Testis (tissue), 3 donors: ENCODE results near the gene LYPD8. TPM values are rescaled to one million over a fixed set of nuclear protein-coding genes. Genes with fewer than 3 reads are reported as not detected.
"Not testable (repeated sequence)": the region's sequence is repeated elsewhere in the genome, so short reads cannot be mapped to it uniquely, and the experiment has no call there.

ENCODE experiments used
- DNase-seq: peaks from one replicate; pipeline ENCODE4 v3.0.0-alpha.2; 2019
- H3K27ac ChIP-seq, 2 donors: fragments of 200-600 bp; sonication (generic); one replicate each; pipeline ENCODE4 v1.5.1; 2019
- H3K27me3 ChIP-seq: fragments of 200-600 bp; sonication (generic); one replicate; pipeline ENCODE4 v1.5.1; 2019
- H3K36me3 ChIP-seq: fragments of 200-600 bp; sonication (generic); one replicate; pipeline ENCODE4 v1.5.1; 2017; ENCODE audit warnings: low read depth; ENCODE audit errors: missing control alignments
- H3K4me1 ChIP-seq: fragments of 200-600 bp; sonication (generic); one replicate; pipeline ENCODE4 v1.5.1; 2019
- H3K4me3 ChIP-seq, 2 donors: fragments of 200-600 bp; sonication (generic); one replicate each; pipeline ENCODE4 v1.5.1; 2017 to 2019
- H3K9me3 ChIP-seq: fragments of 200-600 bp; sonication (generic); one replicate; pipeline ENCODE4 v1.5.1; 2017
- POLR2A ChIP-seq: fragments of 450-650 bp; IDR thresholded peaks from one replicate; pipeline ENCODE4 v1.6.1; 2017; ENCODE audit warnings: antibody characterized with exemption, mild to moderate bottlenecking, moderate library complexity
- WGBS, 2 donors: methylation state at CpG; one replicate each; pipeline ENCODE4 v1.1.5; 2018; 5-methylcytosine and 5-hydroxymethylcytosine counted together
- intact Hi-C: fragments of 100-400 bp; cut with DNase I; formaldehyde crosslinking; loops from one replicate; pipeline ENCODE4 v1.15.1; 2023; ENCODE audit warnings: low total_unique reads
- polyA plus RNA-seq: library from polyadenylated mRNA; stranded (reverse); fragments of 350-450 nt; fragmentation: Illumina TruSeq; extraction: RNeasy Lipid Tissue Mini Kit (QIAGEN cat#74804); gene quantifications from one replicate; pipeline ENCODE4 v1.2.3, GENCODE V29; 2014; ENCODE audit warnings: low read depth, low replicate concordance; ENCODE audit not compliant: insufficient read depth
- total RNA-seq, 2 donors: library from RNA; depleted of rRNA; stranded (reverse); fragments of >200 nt; gene quantifications; one replicate each; pipeline ENCODE4 v1.2.3, GENCODE V29; 2016
- TF ChIP-seq, protein P1 (sequence below), 3 experiments: fragments of 450-650 bp in 2 of 3; fragments of 200-600 bp in 1 of 3; sonication (generic) in 1 of 3; IDR thresholded peaks; one replicate each; pipeline ENCODE4 v1.5.1; 2016 to 2019; ENCODE audit warnings: antibody characterized with exemption in 3 of 3, mild to moderate bottlenecking in 2 of 3, moderate library complexity in 1 of 3

Gene LYPD8
- total and polyA plus RNA-seq, 3 donors from 2014 or later = 0.43 to 0.91 (median 0.79) TPM

DNA sequence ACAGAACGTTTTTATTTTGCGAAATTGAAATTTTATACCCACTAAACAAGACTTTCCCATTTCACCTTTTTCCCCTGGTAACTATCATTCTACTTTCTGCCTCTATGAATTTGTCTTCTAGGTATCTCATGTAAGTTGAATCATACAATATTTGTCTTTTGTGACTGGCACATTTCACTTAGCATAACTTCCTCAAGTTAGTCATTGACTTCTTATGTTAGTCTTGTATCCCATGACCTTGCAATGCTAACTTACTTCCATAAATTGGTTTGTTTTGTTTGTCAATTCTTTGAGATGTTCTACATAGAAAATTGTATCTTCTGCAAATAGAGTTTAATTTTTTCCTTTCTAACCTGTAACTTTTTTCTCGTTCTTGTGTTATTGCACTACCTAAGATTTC is 43.2 kb upstream of the LYPD8 start:
- Histone ChIP-seq H3K27me3 (no peaks in the 10 kb centered on the region), H3K4me1 (no peaks in the 10 kb centered on the region), H3K9me3 (no peaks in the 10 kb centered on the region), H3K36me3 (no peaks in the 10 kb centered on the region), H3K27ac (no peak overlapping the region), H3K4me3 (no peak overlapping the region)
- TF ChIP-seq, protein P1, sequence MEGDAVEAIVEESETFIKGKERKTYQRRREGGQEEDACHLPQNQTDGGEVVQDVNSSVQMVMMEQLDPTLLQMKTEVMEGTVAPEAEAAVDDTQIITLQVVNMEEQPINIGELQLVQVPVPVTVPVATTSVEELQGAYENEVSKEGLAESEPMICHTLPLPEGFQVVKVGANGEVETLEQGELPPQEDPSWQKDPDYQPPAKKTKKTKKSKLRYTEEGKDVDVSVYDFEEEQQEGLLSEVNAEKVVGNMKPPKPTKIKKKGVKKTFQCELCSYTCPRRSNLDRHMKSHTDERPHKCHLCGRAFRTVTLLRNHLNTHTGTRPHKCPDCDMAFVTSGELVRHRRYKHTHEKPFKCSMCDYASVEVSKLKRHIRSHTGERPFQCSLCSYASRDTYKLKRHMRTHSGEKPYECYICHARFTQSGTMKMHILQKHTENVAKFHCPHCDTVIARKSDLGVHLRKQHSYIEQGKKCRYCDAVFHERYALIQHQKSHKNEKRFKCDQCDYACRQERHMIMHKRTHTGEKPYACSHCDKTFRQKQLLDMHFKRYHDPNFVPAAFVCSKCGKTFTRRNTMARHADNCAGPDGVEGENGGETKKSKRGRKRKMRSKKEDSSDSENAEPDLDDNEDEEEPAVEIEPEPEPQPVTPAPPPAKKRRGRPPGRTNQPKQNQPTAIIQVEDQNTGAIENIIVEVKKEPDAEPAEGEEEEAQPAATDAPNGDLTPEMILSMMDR (IDR thresholded peaks at IDR 0.05) = no peak
- TF ChIP-seq POLR2A = no peak
- no peak for DNase-seq
- 79 to 88% methylated on average over 3 of the region's 3 CpGs for WGBS, 2 donors
- intact Hi-C loops = no loop called here

- H3K4me3 ChIP-seq, H3K4me1 ChIP-seq, H3K9me3 ChIP-seq, intact Hi-C loops, H3K27me3 ChIP-seq, H3K36me3 ChIP-seq, DNase-seq, H3K27ac ChIP-seq: not testable (repeated sequence)
- WGBS, 2 donors = 88 to 93% methylated on average over 5 of the region's 5 CpGs
Measured at GRCh38 chr1:248794663-248795062, 39.1 kb upstream of the LYPD8 start.

DNA sequence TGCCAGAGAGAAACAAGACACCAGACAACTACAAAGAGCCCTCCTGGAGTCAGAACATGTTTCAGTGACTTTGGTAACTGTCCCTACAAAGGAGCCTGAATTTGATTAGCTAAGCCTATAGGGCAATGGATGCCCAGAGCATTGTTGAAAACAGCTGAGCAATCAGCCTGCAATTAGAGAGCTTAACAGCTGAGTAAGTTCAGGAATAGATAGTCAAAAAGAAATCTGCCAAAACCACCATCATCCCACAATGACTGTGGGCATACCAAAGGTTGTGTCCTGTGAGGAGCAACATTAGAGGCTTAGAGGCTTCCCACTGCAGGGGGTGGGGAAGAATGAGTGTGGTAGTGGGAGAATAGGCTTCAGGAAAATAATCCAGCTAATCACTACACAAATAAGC is 38.0 kb upstream of the LYPD8 start:
- TF ChIP-seq, protein P1 (IDR thresholded peaks at IDR 0.05) = no peak
- TF ChIP-seq POLR2A = no peak
- no peaks in the 10 kb centered on the region for H3K4me1 ChIP-seq
- H3K9me3 ChIP-seq = no peaks in the 10 kb centered on the region
- H3K4me3 ChIP-seq = no peak overlapping the region
- no peak overlapping the region for H3K27ac ChIP-seq
- intact Hi-C loops = no loop called here
- no peaks in the 10 kb centered on the region for H3K27me3 ChIP-seq
- no peaks in the 10 kb centered on the region for H3K36me3 ChIP-seq
- DNase-seq = no peak

DNA sequence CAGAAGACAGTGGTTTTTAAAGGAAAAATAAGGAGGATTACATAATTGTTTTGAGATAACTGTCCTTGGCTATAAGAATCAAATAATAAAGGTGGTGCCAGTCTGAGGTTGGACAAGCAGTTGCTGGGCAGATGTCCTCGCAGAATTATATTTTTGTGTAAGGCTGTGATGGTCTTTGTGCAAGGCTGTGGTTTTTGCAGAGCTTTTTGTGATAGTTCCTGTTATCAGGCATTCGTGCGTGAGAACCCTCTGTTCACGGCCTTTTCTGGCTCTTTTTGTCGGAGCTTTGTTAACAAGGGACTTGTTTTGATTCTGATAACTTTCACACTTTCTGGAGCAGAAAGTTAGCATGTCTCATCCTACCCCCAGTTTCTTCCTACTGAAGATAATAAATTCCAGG is 36.8 kb upstream of the LYPD8 start:
- no peaks in the 10 kb centered on the region for H3K9me3 ChIP-seq
- intact Hi-C loops = no loop called here
- H3K36me3 ChIP-seq = no peaks in the 10 kb centered on the region
- no peaks in the 10 kb centered on the region for H3K27me3 ChIP-seq
- TF ChIP-seq, protein P1 (IDR thresholded peaks at IDR 0.05) = no peak
- TF ChIP-seq POLR2A = no peak
- H3K27ac ChIP-seq = no peak overlapping the region
- no peak for DNase-seq
- no peak overlapping the region for H3K4me3 ChIP-seq
- WGBS, 2 donors = 55 to 60% methylated on average over 5 of the region's 5 CpGs
- no peaks in the 10 kb centered on the region for H3K4me1 ChIP-seq

GRCh38 chr1:248791010-248791409 is 35.5 kb upstream of the LYPD8 start:
- Histone ChIP-seq H3K9me3 (no peaks in the 10 kb centered on the region), H3K27ac (no peak overlapping the region), H3K4me3 (no peak overlapping the region), H3K36me3 (no peaks in the 10 kb centered on the region), H3K27me3 (no peaks in the 10 kb centered on the region), H3K4me1 (no peaks in the 10 kb centered on the region)
- no peak for DNase-seq
- WGBS, 2 donors = 87 to 90% methylated on average over 4 of the region's 4 CpGs
- TF ChIP-seq, protein P1 (IDR thresholded peaks at IDR 0.05) = no peak
- TF ChIP-seq POLR2A = no peak
- intact Hi-C loops = no loop called here
